Kidney (tissue), 14 donors: Measurements from ENCODE around the gene REEP3. TPM values are rescaled to one million over a fixed set of nuclear protein-coding genes. Genes with fewer than 3 reads are reported as not detected.

Experiments
- DNase-seq, 5 donors: peaks; one replicate each; pipeline ENCODE4 v3.0.0-alpha.2; 2013 to 2020
- FAIRE-seq: peaks from 2 replicates; lab custom pipeline; 2012; peaks lifted over from hg19 to GRCh38; lab: Jason Lieb, UNC
- H3K27ac ChIP-seq, 2 donors: one replicate each; pipeline ENCODE4 v1.7.0; 2013; ENCODE audit warnings: low read depth in 2 of 2, low read length in 2 of 2, inconsistent platforms in 1 of 2
- H3K27me3 ChIP-seq: one replicate; pipeline ENCODE4 v1.7.1; 2013; ENCODE audit warnings: low read length, inconsistent platforms; ENCODE audit not compliant: control insufficient read depth, insufficient read depth
- H3K36me3 ChIP-seq, 3 donors: one replicate each; pipeline versions ENCODE4 v1.7.0 to v1.7.1; 2013; ENCODE audit warnings: low read length in 3 of 3, control low read depth in 1 of 3, inconsistent platforms in 1 of 3; ENCODE audit not compliant: insufficient read depth in 3 of 3, control insufficient read depth in 2 of 3
- H3K4me1 ChIP-seq, 3 donors: one replicate each; pipeline versions ENCODE4 v1.7.0 to v1.7.1; 2013; ENCODE audit warnings: low read length in 3 of 3, inconsistent platforms in 1 of 3, low read depth in 1 of 3; ENCODE audit not compliant: control insufficient read depth in 2 of 3, insufficient read depth in 2 of 3
- H3K4me3 ChIP-seq, 3 donors: one replicate each; pipeline versions ENCODE4 v1.7.0 to v1.8.1; 2013; ENCODE audit warnings: low read length in 3 of 3, control low read depth in 1 of 3, inconsistent platforms in 1 of 3
- H3K9ac ChIP-seq, 3 donors: one replicate each; pipeline versions ENCODE4 v1.7.0 to v1.7.1; 2013; ENCODE audit warnings: low read length in 3 of 3, control low read depth in 1 of 3, inconsistent platforms in 1 of 3
- H3K9me3 ChIP-seq, 3 donors: one replicate each; pipeline versions ENCODE4 v1.7.0 to v1.7.1; 2013; ENCODE audit warnings: low read length in 3 of 3, control low read depth in 1 of 3, inconsistent platforms in 1 of 3; ENCODE audit not compliant: control insufficient read depth in 2 of 3, insufficient read depth in 1 of 3
- CTCF ChIP-seq: IDR thresholded peaks from 3 replicates; pipeline ENCODE4 v1.5.1; 2012; ENCODE audit warnings: mild to moderate bottlenecking, moderate library complexity, borderline replicate concordance; ENCODE audit not compliant: insufficient read depth; ENCODE audit errors: extremely low read depth
- intact Hi-C: fragments of 100-400 bp; cut with DNase I; formaldehyde crosslinking; loops from one replicate; pipeline ENCODE4 v1.11.1; 2022
- polyA plus RNA-seq: library from polyadenylated mRNA; stranded (reverse); fragments of 350-450 nt; fragmentation: Illumina TruSeq; extraction: RNeasy Lipid Tissue Mini Kit (QIAGEN cat#74804); gene quantifications from one replicate; pipeline ENCODE4 v1.2.3, GENCODE V29; 2014; ENCODE audit warnings: low read depth, low replicate concordance; ENCODE audit not compliant: insufficient read depth
- total RNA-seq: library from RNA; stranded (reverse); fragmentation: NEBNext Ultra II Directional; extraction: Animal tissue kit (Norgen Biotek cat#: 25700); gene quantifications from one replicate; pipeline ENCODE4 v1.2.1, GENCODE V29; 2021
- donor health status: control.
- donor health status: control.
- donor health status: control.
- donor health status: control.
- donor health status: control.
- donor health status: DM: yes; HTN: yes; CAD: no.
- donor health status: Normal renal cell carcinoma (clear cell type).

Gene REEP3
- total and polyA plus RNA-seq, 2 donors from 2014 or later, result 12.7 to 34.6 TPM

DNA sequence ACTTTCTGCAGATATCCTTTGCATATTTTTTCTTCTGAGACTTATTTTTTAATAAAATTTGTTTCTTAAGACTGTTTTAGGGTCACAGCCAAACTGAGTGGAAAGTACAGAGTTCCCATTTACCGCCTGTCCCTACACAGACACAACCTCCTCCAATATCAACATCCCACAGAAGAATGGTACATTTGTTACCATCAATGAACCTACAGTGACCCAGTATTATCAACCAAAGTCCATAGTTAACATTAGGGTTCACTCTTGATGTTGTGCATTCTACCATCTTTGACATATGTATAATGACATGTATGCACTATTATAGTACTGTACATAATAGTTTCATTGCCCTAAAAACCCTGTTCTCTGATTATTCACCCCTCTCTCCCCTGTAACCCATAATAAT lies 14.6 kb upstream of the REEP3 start:
- TF ChIP-seq CTCF, result no peak
- Histone ChIP-seq H3K4me3 (no peak overlapping the region), H3K9ac (no peak overlapping the region), H3K27ac (no peak overlapping the region), H3K36me3 (no peaks in the 10 kb centered on the region), H3K9me3 (no peaks in the 10 kb centered on the region), H3K27me3 (no peaks in the 10 kb centered on the region), H3K4me1 (peaks cover 0 to 2% (median 0%) of the 10 kb centered on the region in 3 donors)
- FAIRE-seq (no peak), DNase-seq (no peak)
- intact Hi-C loops, result no loop called here

DNA sequence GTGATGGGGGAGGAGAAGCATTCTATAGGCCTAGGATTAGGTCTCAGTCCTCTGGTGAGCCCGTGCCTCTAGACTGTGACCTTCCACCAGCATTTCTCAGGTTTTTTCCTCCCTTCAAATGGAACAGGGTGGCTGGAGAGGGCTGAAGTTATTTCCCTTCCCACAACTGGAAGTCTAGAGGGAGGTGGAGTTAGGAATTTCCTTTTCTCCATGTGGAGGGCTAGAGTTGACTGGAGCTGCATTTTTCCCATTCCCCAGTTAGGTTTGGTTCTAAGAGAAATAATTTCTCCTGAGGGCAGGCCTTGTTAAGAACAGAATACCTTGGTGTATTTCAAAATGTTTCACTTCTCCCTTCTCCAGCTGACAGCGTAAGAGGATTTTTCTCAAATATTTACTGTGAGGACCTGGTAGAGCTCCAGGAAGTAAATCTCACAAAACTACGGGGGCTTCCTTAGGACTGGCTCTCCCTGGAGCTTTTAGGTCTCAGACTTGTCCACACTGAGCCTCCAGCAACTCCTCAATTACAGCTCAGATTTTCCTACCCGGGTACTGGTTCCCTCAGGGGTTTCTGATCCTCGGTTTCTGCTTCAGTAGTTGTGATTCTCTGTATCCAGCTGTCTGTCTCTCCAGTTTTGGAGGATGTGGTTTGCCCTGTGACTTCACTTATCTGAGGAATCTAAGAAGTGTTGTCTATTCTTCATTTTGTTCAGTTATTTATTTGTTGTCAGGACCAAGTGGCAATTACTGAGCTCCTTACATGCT lies 6.0 kb upstream of the REEP3 start:
- DNase-seq (no peak), FAIRE-seq (no peak)
- H3K36me3 ChIP-seq, result no peaks in the 10 kb centered on the region
- H3K27me3 ChIP-seq, result no peaks in the 10 kb centered on the region
- TF ChIP-seq CTCF, result no peak
- H3K27ac ChIP-seq, result peak overlapping the region; percentile 43 to 49
- H3K4me3 ChIP-seq, result no peak overlapping the region
- intact Hi-C loops, result no loop called here
- H3K4me1 ChIP-seq, result peaks cover 0 to 10% (median 2%) of the 10 kb centered on the region in 3 donors
- H3K9ac ChIP-seq, result peak overlapping the region in 1 of 3 donors; percentile 1
- H3K9me3 ChIP-seq, result no peaks in the 10 kb centered on the region

GRCh38 chr10:63516207-63516606 lies 5.0 kb upstream of the REEP3 start:
- H3K27me3 ChIP-seq, result no peaks in the 10 kb centered on the region
- H3K27ac ChIP-seq, result no peak overlapping the region
- H3K9me3 ChIP-seq, result no peaks in the 10 kb centered on the region
- no peak overlapping the region for H3K4me3 ChIP-seq
- TF ChIP-seq CTCF, result no peak
- H3K9ac ChIP-seq, result no peak overlapping the region
- intact Hi-C loops, result no loop called here
- peaks cover 0 to 10% (median 8%) of the 10 kb centered on the region in 3 donors for H3K4me1 ChIP-seq
- no peak for DNase-seq
- no peak for FAIRE-seq
- no peaks in the 10 kb centered on the region for H3K36me3 ChIP-seq
